Effector CD4-positive, alpha-beta T cell (primary cell): Measurements from ENCODE around the gene CCBE1.

ENCODE experiments used
- DNase-seq: peaks from one replicate; pipeline ENCODE4 v3.0.0-alpha.2; 2020

The CCBE1 gene

DNA sequence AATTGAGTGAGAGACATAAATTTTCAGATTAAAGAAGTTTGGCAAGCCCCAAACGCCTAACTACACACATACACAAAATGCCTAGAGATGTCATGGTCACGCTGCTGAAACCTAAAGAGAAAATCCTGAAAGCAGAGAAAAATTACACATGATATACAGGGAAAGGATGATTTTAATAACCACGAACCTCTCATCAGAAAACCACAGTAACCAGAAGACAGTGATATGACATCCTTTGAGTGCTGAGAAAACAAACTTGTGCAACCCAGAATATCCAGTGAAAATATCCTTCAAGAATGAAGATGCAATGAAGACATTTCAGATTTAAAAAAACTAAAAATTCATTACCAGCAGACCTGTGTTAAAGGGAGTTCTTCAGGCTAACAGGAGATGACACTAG, 215.8 kb downstream of the CCBE1 start:
- DNase-seq = no peak

DNA sequence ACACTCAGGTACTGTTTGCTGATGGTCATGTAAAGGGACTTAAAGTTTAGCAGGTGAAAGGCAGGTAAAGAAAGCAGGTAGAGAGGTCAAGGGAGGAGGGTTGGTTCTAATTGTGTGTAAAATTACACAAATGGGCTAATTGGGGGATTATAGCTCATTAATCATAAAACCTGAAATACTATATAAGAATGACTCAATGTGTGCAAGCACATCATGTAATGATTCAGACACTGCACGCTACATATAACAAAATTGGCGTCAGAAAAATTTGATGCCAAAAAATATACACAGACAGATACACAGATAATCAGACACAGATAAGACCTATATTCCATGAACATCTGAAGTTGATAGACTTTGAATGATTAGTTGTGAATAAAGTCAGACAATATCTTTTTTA, 217.4 kb downstream of the CCBE1 start:
- DNase-seq = no peak

DNA sequence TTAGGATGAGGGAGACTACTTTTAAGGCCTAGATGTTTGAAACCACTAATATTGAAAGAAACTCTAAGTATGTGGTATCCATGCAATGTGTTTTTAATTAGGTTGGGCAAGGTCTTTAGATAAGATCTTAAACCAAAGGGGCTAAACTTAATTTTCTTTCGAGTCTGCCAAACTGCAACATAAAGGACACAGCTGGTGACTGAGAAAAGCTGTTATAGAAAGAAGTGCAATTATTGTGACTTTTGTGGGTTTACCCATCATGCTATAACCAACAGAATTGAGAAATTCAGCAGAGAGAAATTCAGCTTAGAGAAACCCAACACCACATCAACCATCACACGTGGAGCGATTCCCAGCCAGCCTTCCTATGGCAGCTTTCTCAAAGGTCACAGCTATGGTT, 218.6 kb downstream of the CCBE1 start:
- no peak for DNase-seq

DNA sequence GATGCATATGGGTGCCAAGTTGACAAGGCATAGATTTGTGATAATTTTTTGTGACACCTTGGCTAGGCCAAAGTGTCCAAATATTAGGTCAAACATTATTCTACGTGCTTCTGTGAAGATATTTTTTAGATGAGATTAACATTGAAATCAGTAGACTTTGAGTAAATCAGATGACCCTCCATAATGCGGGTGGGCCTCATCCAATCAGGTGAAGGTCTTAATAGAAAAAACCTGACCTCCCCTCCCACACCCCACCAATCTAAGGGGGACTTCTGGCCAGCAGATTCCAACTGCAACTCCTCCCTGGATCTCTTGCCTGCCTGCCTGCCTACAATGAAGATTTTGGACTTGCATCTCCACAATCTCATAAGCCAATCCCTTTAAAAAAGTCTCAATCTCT, 219.4 kb downstream of the CCBE1 start:
- DNase-seq = no peak

DNA sequence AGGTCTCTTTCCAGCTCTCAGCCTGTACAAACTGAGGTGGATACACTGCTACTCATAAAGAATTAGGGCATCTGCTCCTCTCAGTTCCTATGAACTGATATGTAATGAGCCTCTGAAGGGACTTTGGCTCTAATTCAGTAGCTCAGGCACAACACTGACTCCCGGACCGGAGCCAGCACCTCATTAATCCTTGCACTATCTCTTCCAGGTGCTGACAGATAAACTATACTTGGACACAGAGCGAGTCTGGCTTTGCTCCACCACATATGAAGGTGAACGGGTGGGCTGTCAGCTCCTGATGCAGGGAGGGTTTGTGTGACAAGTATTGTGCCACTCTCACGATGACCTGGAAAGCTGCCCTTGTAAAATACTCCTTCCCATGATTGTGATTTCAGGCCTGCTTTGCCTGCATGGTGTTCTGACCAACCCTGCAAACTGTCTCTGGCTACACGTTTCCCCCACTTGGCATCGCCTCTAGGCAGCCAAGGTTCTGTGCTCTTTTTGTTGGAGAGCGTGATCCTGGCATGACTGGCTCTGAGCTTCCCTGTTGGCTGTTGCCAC, 226.6 kb downstream of the CCBE1 start:
- no peak for DNase-seq

DNA sequence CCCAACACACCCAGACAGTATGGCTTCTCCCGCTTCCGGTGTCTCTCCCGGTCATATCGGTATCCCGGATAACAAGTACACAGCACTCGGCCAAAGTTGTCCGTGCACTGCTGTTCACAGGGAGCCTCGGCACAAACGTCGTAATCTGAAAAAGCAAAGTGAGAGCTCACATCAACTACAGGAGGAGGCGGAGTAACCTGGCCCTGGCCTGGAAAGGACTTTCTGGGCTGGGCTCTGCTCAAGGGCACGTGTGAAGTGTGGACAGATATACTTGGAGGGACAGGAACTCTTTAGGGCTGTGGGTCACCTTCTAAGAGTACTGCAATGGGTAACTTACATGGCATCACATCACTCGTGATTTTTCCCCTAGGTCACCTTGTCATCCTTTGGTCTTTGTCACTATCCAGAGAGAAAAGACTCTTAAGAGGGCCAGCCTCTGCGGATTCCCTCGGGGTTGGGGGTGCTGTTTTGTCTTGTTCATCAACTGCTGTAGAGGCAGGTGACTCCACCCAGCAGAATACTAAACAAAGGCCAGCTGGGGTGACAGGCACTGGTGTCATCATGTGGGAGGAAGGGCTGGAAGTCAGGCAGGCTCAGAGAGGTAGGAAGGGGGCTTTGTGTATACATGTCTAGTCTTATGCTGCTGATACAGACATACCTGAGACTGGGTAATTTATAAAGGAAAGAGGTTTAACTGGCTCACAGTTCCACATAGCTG, 227.6 kb downstream of the CCBE1 start:
- no peak for DNase-seq

DNA sequence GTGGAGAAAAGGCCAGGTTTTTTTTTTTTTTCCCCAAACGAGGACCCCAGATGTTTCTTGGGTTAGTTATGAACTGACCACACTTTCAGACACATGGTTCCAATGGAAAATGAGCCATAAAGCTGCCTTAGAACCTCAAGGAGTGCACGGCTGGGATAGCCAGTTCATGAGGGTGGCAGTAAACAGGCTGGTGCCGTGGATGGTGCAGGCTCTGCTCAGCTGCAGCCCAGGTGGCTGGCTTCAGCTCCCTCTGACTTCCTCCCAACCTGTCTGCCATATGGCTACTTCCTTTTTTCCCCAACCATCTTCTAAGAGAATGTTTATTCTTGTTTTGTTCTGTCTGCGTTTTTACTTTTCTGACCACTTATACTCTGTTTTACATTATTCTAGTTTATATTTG, 228.4 kb downstream of the CCBE1 start:
- DNase-seq = no peak

DNA sequence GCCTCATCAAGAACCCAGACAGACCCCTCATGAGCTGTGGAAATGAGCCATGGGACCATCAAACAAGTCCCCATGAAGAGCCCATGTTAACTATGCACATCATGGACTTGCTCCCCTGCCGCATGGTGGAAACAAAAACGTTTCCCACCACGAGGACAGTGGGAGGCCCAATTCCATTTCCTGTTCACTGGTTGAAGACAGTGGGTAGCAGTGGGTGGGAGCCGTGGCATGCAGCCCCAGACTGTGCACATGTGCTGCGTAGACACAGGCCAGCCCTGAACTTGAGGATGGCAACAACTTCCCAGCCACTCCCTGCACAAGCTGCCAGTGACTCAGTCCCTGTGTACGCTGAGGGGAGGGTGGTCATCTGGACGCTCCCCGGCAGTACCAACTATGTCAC, 229.7 kb downstream of the CCBE1 start:
- no peak for DNase-seq

DNA sequence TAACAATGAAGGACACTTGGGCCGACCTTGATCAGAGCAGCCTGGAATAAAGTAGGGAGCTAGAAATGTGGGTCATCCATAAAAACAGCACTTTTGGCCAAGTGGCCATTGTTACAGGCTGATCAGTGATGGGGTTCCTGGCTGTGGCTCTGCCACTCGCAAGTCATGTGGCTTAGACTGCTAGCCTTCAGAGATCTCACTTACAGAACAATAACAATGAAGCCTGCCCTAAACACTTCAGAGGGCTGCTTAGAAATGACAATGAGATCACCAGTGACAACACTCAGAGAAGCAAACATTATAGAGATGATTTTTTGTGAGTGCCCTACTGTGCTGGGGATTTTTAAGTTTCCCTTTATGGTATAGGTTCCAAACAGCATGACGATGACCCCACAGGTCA, 230.2 kb downstream of the CCBE1 start:
- no peak for DNase-seq

DNA sequence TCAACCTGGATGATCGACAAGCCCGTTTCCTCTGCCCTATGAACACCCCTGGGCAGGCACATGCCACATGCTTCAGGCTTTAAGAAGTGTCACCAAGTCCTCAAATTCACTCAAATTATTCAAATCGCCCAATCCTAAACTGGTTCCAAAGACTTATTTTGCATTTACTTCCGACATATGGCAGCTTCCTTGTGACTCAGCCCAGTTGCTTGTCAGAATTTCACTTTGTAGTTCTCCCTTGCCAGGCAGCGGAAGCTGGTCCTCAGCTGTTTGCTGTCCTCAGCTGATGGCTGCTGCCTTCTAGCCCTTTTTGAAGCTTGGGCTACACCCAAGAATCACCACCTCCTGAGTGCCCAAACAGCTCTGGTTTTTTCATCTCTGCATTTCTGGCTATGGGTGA, 232.7 kb downstream of the CCBE1 start:
- DNase-seq = no peak

DNA sequence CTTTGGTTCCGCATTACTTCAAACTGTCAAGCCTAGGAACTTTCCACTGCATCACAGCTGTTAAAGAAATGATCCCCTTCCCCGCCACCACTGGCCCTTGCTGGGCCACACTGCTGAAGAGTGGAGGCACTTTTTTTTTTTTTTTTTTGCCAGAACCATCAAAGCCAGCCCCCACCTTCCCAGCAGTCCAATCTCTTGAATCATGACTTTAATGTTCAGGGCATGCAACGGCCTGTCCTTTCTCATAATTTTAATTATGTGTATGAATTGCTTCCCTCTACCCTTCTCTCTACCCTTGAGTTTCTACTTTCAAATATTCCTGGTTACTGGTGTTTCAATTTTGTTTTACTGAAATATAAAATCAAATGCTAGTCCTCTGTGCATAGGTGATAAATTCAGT, 236.1 kb downstream of the CCBE1 start:
- DNase-seq = no peak

DNA sequence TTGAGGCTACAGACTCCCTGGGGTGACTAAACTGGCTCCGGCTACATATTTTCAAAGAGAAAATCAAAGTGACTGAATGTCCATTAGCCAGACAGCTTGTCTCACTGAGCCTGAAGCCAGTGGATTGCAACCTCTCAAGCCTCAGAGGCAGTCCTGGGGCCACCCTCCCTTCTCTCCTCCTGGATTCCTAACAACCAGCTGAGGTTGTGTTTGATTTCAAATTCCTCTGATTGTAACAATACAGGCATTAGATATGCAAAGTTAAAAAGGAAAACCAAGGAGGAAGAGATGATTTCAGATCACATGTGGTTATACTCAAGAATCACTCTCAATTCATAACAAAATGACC, 237.2 kb downstream of the CCBE1 start:
- no peak for DNase-seq

DNA sequence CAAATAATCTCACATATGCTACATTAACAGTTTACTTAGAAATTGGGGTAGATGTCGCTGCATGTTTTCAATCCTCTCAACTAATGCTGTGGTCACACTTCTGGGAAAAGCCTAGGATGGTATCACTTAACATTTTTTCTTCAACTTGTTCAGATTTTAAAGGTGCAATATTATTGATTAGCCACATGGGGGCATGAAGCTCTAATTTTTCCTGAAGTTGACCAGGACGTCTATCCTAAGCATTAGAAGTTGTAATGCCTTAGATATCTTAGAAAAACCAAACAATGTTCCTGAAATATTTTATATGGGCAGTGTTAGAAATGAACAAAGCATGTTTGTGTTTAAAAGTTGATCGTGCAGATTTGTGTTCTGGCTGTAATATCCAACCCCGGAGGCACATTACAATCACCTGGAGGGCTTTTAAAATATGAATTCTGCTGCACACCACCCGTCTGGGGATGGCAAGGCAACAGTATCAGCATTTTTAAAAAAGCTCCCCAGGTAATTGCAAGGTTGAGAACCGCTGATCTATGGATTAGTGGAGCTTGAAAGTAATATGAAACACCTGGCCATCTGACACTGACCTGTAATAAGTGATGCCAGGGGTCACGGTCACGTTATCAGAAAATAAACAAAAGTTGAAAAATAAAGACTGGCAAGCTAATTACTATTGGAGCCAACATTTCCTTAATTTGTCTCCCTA, 237.7 kb downstream of the CCBE1 start:
- no peak for DNase-seq

DNA sequence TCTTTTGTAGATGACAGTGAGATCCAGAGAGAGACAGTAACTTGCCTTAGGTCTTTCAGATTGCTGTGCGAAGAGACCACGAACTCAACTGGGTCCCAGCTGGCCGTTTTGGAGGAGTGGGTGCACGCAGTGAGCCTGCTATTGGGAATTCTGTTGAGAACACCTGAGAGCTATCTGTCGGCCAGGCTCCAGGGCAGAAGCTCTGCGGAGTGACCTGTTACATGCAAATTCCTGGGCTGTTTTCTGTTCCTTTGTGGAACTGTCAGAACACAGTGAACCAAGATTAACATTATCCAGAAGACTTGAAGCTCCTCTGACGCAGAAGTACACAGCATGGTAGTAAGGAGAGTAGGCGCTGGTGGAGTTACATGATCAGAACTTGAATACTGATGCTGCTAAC, 238.6 kb downstream of the CCBE1 start:
- no peak for DNase-seq

DNA sequence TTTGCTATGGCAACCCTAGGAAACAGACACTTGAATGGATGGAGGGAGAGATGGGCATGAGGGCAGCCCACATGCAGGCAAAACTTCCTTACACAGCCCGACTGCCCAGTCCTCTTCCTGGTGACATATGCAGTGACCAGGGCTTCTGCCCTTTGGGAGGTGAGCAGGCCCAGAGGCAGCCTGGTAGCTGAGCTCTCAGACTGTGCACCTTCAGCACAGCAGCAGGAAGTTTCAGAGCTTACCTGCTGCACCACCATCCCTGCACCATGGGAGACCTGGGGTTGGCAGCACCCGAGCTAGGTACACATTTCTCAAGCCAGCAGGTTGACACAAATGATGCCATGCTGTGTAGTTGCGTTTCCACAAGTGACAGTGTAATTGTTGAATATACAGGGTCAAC, 240.6 kb downstream of the CCBE1 start:
- DNase-seq = no peak

DNA sequence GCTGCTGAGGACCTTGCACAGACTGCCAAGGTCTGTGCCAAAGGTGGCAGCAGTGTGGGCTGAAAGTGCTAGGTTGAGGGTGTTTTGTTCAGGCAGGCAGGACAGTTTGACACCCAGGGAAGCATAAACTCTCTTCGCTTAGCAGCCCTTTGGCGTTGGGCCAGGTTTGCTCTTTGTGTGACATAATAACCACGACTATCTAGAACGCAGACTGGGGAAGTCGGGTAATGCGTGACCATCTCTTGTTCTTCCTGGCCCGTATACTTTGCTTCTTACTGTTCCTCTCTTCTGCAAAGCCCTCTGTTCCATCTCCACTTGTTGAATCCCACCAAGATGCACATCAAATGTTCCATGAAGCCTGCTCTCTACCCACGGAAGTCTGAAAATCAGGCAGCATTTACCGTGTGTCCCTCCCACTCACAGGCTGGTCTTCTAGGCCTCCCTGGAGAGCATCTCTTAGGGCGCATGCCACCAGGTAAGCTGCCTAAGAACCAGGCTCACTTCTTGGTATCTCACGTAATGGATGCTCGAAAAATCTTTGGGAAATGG, 241.4 kb downstream of the CCBE1 start:
- no peak for DNase-seq

DNA sequence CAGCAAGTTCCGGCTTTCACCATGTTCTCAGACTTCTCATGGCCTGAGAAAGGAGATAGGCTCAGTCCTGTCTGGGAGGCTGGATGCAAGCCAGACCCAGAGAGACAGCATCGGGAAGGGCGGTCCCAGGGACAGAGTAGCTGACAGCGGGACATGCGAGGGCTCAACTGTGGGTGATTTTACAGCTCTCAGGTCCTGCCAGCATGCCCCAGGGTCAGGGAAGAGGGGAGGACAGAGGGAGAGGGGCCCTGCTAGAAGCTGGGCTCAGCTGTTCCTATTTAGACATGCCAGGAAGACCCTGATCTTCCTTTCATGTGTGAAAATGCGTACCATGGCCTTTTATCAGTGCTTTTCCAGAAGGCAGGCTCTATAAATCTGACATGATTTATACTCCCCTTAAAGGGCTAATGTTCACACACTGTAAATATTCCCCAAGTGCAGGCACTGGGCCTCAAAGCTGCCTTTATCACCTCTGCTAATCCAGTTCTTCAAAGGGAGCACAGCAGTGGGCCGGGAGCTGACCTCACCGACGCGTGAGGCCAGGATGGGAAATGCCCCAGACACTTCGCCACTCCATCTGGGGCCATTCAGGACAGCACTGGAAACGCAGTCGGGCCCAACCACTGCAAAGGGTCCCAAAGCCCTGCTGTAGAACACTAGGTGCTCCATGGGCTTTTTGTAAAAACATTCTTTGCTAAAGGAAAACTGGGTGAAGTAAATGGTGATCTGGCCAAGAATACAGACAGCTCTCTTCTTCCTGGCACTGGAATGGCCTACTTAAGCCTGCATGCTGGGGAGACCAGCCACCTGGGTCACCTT, 242.1 kb downstream of the CCBE1 start:
- no peak for DNase-seq

DNA sequence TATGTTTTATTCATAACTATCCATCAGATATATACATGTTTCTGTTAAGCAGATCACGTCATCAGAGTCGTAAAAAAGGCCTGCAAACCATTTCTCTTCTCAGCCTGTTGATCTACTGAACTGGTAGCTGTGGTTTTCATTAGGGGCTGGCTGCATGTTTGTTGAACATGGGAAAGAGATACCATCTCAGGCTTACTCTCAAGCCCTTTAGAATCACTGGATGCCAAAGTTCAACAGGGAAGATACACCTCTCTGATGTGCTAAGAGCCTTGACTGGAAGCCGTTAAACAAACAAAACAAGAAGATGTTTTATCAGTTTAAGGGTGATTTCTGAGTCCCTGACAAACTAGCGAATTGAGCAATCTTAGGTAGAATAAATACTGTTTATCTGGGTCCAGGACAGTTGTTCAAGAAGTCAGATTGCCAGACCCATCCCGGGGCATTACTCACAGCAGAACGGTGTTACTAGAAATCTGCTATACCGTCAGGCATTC, 243.7 kb downstream of the CCBE1 start:
- no peak for DNase-seq

DNA sequence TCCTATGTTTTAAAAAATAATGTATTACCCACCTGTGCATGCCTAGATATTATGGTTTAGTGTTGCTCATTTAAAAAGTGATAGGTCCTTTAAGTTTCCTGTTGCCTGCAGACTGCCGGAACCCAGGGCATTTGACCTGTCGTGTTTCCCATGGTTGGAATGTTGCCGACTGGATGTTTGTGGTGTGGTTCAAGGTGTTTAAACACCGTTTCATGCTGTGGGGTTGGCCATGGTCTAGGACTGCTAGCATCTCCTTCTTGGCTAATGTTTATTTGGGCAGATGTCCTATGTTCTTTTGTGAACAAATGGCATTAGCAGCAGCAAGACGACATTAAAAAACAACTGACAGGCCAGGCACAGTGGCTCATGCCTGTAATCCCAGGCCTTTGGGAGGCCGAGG, 245.3 kb downstream of the CCBE1 start:
- no peak for DNase-seq

DNA sequence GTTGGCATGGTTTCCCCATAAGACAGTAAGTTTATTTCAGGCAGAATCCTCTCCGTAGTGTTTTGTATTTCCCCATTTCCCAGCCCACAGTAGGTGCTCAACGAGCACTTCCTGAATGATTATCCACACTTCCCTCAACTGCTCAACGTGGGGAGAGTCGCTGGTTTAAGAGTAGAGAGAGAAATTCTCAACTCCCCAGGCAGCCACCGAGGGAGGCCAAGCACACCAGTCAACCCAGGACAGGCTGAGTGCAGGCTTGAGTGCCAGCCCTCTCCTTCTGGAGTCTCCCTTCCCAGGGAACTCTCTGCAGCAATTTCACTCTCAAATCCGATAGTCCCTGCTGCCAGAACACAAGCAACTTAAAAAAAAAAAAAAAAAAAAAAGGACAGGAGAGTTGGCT, 246.2 kb downstream of the CCBE1 start:
- no peak for DNase-seq

DNA sequence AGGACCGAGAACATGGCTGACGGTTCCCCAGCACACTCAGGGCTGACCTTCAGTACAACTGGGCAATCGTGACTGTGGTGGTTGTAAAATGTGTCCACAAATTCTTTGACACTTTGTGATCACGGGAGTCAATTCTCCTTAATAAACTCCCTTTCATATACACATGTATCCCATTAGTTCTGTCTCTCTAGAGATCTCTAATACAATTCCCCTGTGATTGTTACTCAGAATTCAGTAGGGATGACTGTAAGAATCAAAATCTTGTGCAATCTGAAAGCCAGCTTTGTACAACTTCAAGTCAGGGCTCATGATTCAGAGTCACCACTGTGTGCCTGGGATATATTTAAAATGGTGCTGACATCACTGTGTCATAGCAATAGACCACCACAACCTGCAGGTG, 248.7 kb downstream of the CCBE1 start:
- DNase-seq = no peak

DNA sequence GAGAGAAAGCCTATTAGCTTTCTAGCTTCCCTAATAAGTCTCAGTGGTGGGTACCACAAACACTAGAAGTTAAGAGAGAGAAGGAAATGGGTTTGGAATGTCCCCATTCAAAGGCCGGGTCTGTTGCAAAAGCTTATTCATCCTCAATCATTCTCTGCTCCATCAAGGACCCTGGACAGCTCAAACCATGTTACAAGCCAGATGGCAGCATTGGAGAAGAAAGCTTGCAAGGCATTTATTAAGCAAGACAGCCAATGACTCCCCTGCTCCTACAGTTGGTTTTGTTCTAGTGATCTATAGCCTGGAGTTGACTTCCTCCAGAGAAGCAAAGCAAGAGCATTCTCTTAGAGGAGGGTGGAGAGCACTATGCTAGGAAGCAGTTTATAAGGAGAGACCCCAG, 251.2 kb downstream of the CCBE1 start:
- DNase-seq = no peak

DNA sequence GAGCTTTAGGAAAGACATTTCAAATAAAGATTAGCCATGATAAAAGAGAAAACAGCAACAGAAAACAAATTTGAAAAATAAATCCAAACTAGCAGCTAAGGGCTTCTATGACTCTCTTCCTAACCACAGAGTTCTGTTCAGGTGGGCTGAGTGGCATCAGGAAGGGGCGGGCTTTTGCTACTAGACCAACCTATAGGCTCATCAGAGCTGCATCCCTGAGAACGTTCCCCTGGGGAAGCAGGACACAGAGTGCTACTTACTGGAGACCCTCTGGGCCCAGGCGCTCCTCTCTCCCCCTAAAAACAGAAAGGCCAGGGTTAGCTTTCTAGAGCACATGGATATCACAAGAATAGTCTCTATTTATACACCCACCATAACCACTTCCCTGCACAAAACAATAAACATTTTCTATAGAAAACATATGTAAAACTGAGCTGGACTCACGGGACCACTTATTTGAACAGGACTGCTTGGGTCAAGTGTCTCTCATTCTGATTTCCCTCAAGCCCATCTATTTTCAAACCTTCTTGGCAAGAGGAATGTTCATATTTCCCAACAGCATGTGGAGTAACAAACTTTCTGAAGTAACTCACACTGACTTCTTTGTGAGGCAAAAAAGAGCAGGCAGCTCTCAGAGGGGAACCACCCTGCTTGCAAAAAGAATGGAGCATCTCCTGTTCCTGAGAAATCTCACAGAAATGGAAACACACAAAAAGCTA, 259.2 kb downstream of the CCBE1 start:
- DNase-seq = no peak
